H1 (cell line): Measurements from ENCODE around the gene RNF126. TPM values are rescaled to one million over a fixed set of nuclear protein-coding genes. Genes with fewer than 3 reads are reported as not detected.

ENCODE experiments used
- CTCF ChIA-PET: fragments of 300-600 bp; sonication (Branson Sonifier 250); formaldehyde crosslinking; loops from one replicate; lab custom pipeline; 2021; ENCODE audit not compliant: partially characterized antibody; lab: Charles Lee
- POLR2A ChIA-PET: fragments of 300-600 bp; sonication (Branson Sonifier 250); formaldehyde crosslinking; loops from one replicate; lab custom pipeline; 2021; ENCODE audit warnings: inconsistent platforms; ENCODE audit not compliant: partially characterized antibody; lab: Charles Lee
- DNase-seq, 2 experiments: peaks; one replicate each; pipeline versions ENCODE4 v3.0.0 to v3.0.0-alpha.2; 2010 to 2022; ENCODE audit warnings: low spot score in 2 of 2, low read depth in 1 of 2, mixed read lengths in 1 of 2
- FAIRE-seq: peaks from 2 replicates; lab custom pipeline; 2011; peaks lifted over from hg19 to GRCh38; lab: Jason Lieb, UNC
- H2AFZ ChIP-seq: 2 replicates; pipeline ENCODE4 v1.8.1; 2012; ENCODE audit warnings: low read length, inconsistent platforms
- H2AK5ac ChIP-seq: 2 replicates; pipeline ENCODE4 v1.6.1; 2013; ENCODE audit warnings: low read depth, low read length
- H2BK120ac ChIP-seq: replicated peaks from 2 replicates; pipeline ENCODE3; 2013; ENCODE audit warnings: low read depth, low read length, inconsistent platforms
- H2BK12ac ChIP-seq: 2 replicates; pipeline ENCODE4 v1.6.1; 2013; ENCODE audit warnings: low read depth, low read length
- H2BK15ac ChIP-seq: 2 replicates; pipeline ENCODE4 v1.6.1; 2013; ENCODE audit warnings: low read length
- H2BK20ac ChIP-seq: 2 replicates; pipeline ENCODE4 v1.6.1; 2013; ENCODE audit warnings: low read length
- H2BK5ac ChIP-seq: 2 replicates; pipeline ENCODE4 v1.6.1; 2013; ENCODE audit warnings: low read depth, low read length
- H3K14ac ChIP-seq: 2 replicates; pipeline ENCODE4 v1.6.1; 2013; ENCODE audit warnings: inconsistent platforms; ENCODE audit not compliant: insufficient read length
- H3K18ac ChIP-seq: 2 replicates; pipeline ENCODE4 v1.6.1; 2013; ENCODE audit warnings: low read length; ENCODE audit errors: extremely low read depth
- H3K23ac ChIP-seq: 2 replicates; pipeline ENCODE4 v1.6.1; 2013; ENCODE audit warnings: inconsistent platforms; ENCODE audit not compliant: insufficient read length
- H3K23me2 ChIP-seq: 2 replicates; pipeline ENCODE4 v1.6.1; 2013; ENCODE audit warnings: low read depth, low read length
- H3K27ac ChIP-seq: 2 replicates; pipeline ENCODE4 v1.6.1; 2011; ENCODE audit warnings: low read depth, low read length, inconsistent platforms
- H3K27me3 ChIP-seq, 4 experiments: replicated peaks in 1 of 4; 1 replicate in 1 of 4; 2 replicates in 3 of 4; pipeline versions ENCODE4 v1.6.1 to v1.8.1; 2011 to 2013; ENCODE audit warnings: low read length in 3 of 4, mild to moderate bottlenecking in 3 of 4, inconsistent platforms in 2 of 4, mixed read lengths in 2 of 4, moderate library complexity in 1 of 4; ENCODE audit not compliant: control insufficient read depth in 3 of 4, insufficient read depth in 3 of 4; ENCODE audit errors: extremely low read depth in 1 of 4
- H3K36me3 ChIP-seq, 4 experiments: 2 replicates each; pipeline versions ENCODE4 v1.6.1 to v1.8.1; 2011 to 2013; ENCODE audit warnings: mild to moderate bottlenecking in 4 of 4, low read length in 3 of 4, moderate library complexity in 2 of 4, control low read depth in 1 of 4, inconsistent platforms in 1 of 4; ENCODE audit not compliant: insufficient read depth in 4 of 4, control insufficient read depth in 2 of 4
- H3K4ac ChIP-seq: replicated peaks from 2 replicates; pipeline ENCODE3; 2013; ENCODE audit warnings: low read length, low read depth, mixed read lengths, inconsistent platforms; ENCODE audit not compliant: insufficient read length
- H3K4me1 ChIP-seq, 4 experiments: replicated peaks in 1 of 4; 1 replicate in 1 of 4; 2 replicates in 3 of 4; pipeline versions ENCODE4 v1.6.1 to v1.8.1; 2011 to 2013; ENCODE audit warnings: low read length in 3 of 4, inconsistent platforms in 2 of 4, mixed read lengths in 1 of 4; ENCODE audit not compliant: insufficient read depth in 4 of 4, control insufficient read depth in 3 of 4
- H3K4me2 ChIP-seq, 2 experiments: 2 replicates each; pipeline versions ENCODE4 v1.6.1 to v1.8.1; 2011 to 2013; ENCODE audit warnings: low read depth in 2 of 2, low read length in 2 of 2, control low read depth in 1 of 2, inconsistent platforms in 1 of 2, mild to moderate bottlenecking in 1 of 2; ENCODE audit not compliant: insufficient read depth in 1 of 2
- H3K4me3 ChIP-seq, 4 experiments: fragments of 200-600, 300-600 bp in 1 of 4; sonication (generic), shearing (Covaris generic), sonication (Bioruptor Twin) in 1 of 4; 2 replicates each; pipeline versions ENCODE4 v1.5.1 to v1.8.1; 2011 to 2016; ENCODE audit warnings: low read length in 4 of 4, low read depth in 3 of 4, control low read depth in 2 of 4, inconsistent platforms in 2 of 4, mild to moderate bottlenecking in 2 of 4, mixed read lengths in 1 of 4, moderate library complexity in 1 of 4; ENCODE audit not compliant: insufficient read depth in 2 of 4; ENCODE audit errors: extremely low read depth in 1 of 4
- H3K56ac ChIP-seq: replicated peaks from 2 replicates; pipeline ENCODE3; 2013; ENCODE audit warnings: low read depth, mild to moderate bottlenecking, mixed read lengths, low read length, inconsistent platforms; ENCODE audit not compliant: insufficient read length
- H3K79me1 ChIP-seq: 2 replicates; pipeline ENCODE4 v1.6.1; 2013; ENCODE audit warnings: low read depth, low read length, control low read depth
- H3K79me2 ChIP-seq, 2 experiments: 2 replicates each; pipeline versions ENCODE4 v1.6.1 to v1.8.1; 2012 to 2013; ENCODE audit warnings: low read length in 2 of 2, mild to moderate bottlenecking in 2 of 2, inconsistent platforms in 1 of 2; ENCODE audit not compliant: insufficient read depth in 2 of 2, control insufficient read depth in 1 of 2
- H3K9ac ChIP-seq, 4 experiments: replicated peaks in 1 of 4; 1 replicate in 1 of 4; 2 replicates in 3 of 4; pipeline versions ENCODE4 v1.6.1 to v1.8.1; 2011 to 2013; ENCODE audit warnings: low read depth in 3 of 4, low read length in 3 of 4, control low read depth in 2 of 4, mild to moderate bottlenecking in 2 of 4, moderate library complexity in 2 of 4, inconsistent platforms in 1 of 4; ENCODE audit errors: extremely low read depth in 1 of 4
- H3K9me3 ChIP-seq, 2 experiments: 2 replicates each; pipeline versions ENCODE4 v1.6.1 to v1.8.1; 2012 to 2013; ENCODE audit warnings: mild to moderate bottlenecking in 2 of 2, moderate library complexity in 2 of 2, control low read depth in 1 of 2, inconsistent platforms in 1 of 2, low read depth in 1 of 2, low read length in 1 of 2, mixed read lengths in 1 of 2; ENCODE audit not compliant: insufficient read depth in 2 of 2
- H4K20me1 ChIP-seq, 2 experiments: replicated peaks in 1 of 2; 2 replicates each; pipeline versions ENCODE3 to v1.8.1; 2011 to 2013; ENCODE audit warnings: inconsistent platforms in 2 of 2, low read length in 2 of 2, mild to moderate bottlenecking in 1 of 2; ENCODE audit not compliant: insufficient read depth in 2 of 2, control insufficient read depth in 1 of 2
- H4K5ac ChIP-seq: 2 replicates; pipeline ENCODE4 v1.6.1; 2013; ENCODE audit warnings: low read length, low read depth, mixed read lengths, inconsistent platforms; ENCODE audit not compliant: insufficient read length
- H4K8ac ChIP-seq: 2 replicates; pipeline ENCODE4 v1.8.0; 2013; ENCODE audit warnings: mild to moderate bottlenecking, moderate library complexity, low read length, inconsistent platforms; ENCODE audit not compliant: insufficient read depth; ENCODE audit errors: extremely low read depth
- H4K91ac ChIP-seq: replicated peaks from 2 replicates; pipeline ENCODE3; 2013; ENCODE audit warnings: low read length, mixed read lengths, inconsistent platforms; ENCODE audit not compliant: insufficient read length
- BRCA1 ChIP-seq: IDR thresholded peaks from 2 replicates; pipeline ENCODE4 v1.6.1; 2012; ENCODE audit warnings: low read depth, low read length, improper control_type of control experiment
- CHD1 ChIP-seq: IDR thresholded peaks from 2 replicates; pipeline ENCODE4 v1.6.1; 2012; ENCODE audit warnings: low read depth, low read length, improper control_type of control experiment
- CHD2 ChIP-seq: IDR thresholded peaks from 2 replicates; pipeline ENCODE4 v1.6.1; 2012; ENCODE audit warnings: low read length, improper control_type of control experiment
- EGR1 ChIP-seq: IDR thresholded peaks from 2 replicates; pipeline ENCODE4 v1.6.1; 2011; ENCODE audit warnings: low read depth, low read length, borderline replicate concordance
- EP300 ChIP-seq, 2 experiments: IDR thresholded peaks; 1 replicate in 1 of 2; 2 replicates in 1 of 2; pipeline ENCODE4 v1.6.1; 2011 to 2012; ENCODE audit warnings: low read depth in 2 of 2, low read length in 2 of 2, mild to moderate bottlenecking in 2 of 2, borderline replicate concordance in 1 of 2, inconsistent platforms in 1 of 2, moderate library complexity in 1 of 2
- EZH2 ChIP-seq: fragments of 200-600 bp; sonication (generic); IDR thresholded peaks from 2 replicates; pipeline ENCODE4 v1.7.1; 2012; ENCODE audit warnings: low read depth, mild to moderate bottlenecking, moderate library complexity, low read length, inconsistent platforms; ENCODE audit not compliant: severe bottlenecking
- GTF2F1 ChIP-seq: IDR thresholded peaks from 2 replicates; pipeline ENCODE4 v1.6.1; 2012; ENCODE audit warnings: low read depth, low read length, improper control_type of control experiment, borderline replicate concordance
- JUN ChIP-seq: IDR thresholded peaks from 2 replicates; pipeline ENCODE4 v1.6.1; 2011; ENCODE audit warnings: low read depth, mild to moderate bottlenecking, improper control_type of control experiment, low read length
- KDM1A ChIP-seq: fragments of 200-600, 300-600 bp; sonication (generic); IDR thresholded peaks from 2 replicates; pipeline ENCODE4 v1.7.1; 2016; ENCODE audit warnings: mild to moderate bottlenecking, low read length, borderline replicate concordance
- SAP30 ChIP-seq: fragments of 300-600 bp; sonication (generic); IDR thresholded peaks from 2 replicates; pipeline ENCODE4 v1.7.1; 2012; ENCODE audit warnings: low read length, moderate library complexity, mild to moderate bottlenecking, inconsistent platforms; ENCODE audit not compliant: insufficient read depth, insufficient replicate concordance
- SUZ12 ChIP-seq: fragments of 200-600 bp; sonication (generic); IDR thresholded peaks from 2 replicates; pipeline ENCODE4 v1.6.1; 2012; ENCODE audit warnings: mild to moderate bottlenecking, inconsistent platforms, low read length, moderate library complexity, mixed read lengths
- YY1 ChIP-seq: IDR thresholded peaks from 2 replicates; pipeline ENCODE4 v1.6.1; 2011; ENCODE audit warnings: low read depth, mild to moderate bottlenecking, low read length
- WGBS, 2 experiments: shearing (Covaris generic) in 1 of 2; methylation state at CpG; one replicate each; pipeline versions ENCODE4 v1.1.6 to v1.1.7; 2013 to 2015; ENCODE audit warnings: low lambda C conversion rate in 2 of 2, mixed read lengths in 2 of 2, inconsistent platforms in 1 of 2, low coverage in 1 of 2, missing lambda C conversion rate in 1 of 2; ENCODE audit not compliant: insufficient replicate concordance in 2 of 2, insufficient coverage in 1 of 2, insufficient read length in 1 of 2; ENCODE audit errors: extremely low coverage in 1 of 2, missing lambda C conversion rate in 1 of 2; 5-methylcytosine and 5-hydroxymethylcytosine counted together
- polyA plus RNA-seq, 7 experiments: library from polyadenylated mRNA; depleted of rRNA in 3 of 7; stranded (reverse) in 5 of 7; unstranded in 2 of 7; fragments of >200 nt in 5 of 7; fragments of 200-250 nt in 2 of 7; gene quantifications; 1 replicate in 5 of 7; 2 replicates in 1 of 7; 4 replicates in 1 of 7; pipeline versions ENCODE4 v1.2.1 to v1.2.3, GENCODE V29; 2011 to 2013; ENCODE audit warnings: missing spikeins in 2 of 7, mixed read lengths in 2 of 7
- total RNA-seq: library from RNA; stranded (reverse); fragmentation: NEBNext Ultra II Directional; extraction: Animal tissue kit (Norgen Biotek cat#: 25700); gene quantifications from 2 replicates; pipeline ENCODE4 v1.2.1, GENCODE V29; 2021

Gene RNF126
- total and polyA plus RNA-seq, 2 of the 8 experiments (the other 6 are each of a cell fraction or from before 2014, with no cell fraction given) = 21.8 to 68.0 TPM

DNA sequence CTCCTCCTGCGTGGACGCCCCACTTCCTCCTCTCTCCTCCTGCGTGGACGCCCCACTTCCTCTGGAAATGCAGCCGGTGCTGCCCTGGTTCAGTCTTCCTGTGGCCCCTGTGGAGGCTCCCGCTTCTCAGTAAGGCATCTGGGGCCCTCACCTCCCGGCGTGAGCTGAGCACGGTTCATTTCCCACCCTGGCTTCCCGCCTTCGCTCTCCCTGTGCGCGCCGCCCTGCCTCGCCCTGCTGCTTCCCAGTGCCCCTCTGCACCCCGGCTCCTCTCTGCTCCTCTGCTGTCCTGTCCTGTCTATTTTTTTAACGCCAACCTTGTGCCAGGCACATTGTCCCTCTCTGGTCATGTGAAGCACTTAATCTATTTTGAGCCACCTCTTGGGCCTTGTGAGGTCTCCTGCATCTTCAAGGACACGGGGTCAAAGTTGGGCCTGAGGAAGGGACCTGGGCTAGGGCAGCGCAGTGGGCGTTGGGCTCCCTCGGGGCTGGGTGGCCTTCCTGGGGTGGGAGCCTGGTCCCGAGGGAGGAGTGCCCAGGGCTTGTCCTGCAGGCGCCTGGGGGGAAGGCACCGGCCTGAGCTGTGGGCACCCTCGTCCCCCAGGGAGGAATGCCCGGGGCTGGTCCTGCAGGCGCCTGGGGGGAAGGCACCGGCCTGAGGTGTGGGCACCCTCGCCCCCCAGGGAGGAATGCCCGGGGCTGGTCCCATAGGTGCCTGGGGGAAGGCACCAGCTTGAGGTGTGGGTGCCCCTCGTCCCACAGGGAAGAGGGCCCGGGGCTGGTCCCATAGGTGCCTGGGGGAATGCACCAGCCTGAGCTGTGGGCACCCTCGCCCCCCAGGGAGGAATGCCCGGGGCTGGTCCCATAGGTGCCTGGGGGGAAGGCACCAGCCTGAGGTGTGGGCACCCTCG, 60.4 kb downstream of the RNF126 start:
- Histone ChIP-seq H2BK20ac (no peak overlapping the region), H3K4me2 (no peak overlapping the region), H2BK5ac (no peak overlapping the region), H3K79me2 (no peaks in the 10 kb centered on the region), H3K36me3 (no peaks in the 10 kb centered on the region), H3K79me1 (no peaks in the 10 kb centered on the region; the same call in 1 of the 2 replicates), H2BK15ac (no peak overlapping the region), H2AK5ac (no peak overlapping the region), H4K5ac (no peak overlapping the region), H3K4ac (no peak overlapping the region), H2AFZ (no peak overlapping the region), H3K27me3 (no peaks in the 10 kb centered on the region), H3K27ac (no peak overlapping the region), H3K9me3 (peaks cover 0 to 30% of the 10 kb centered on the region in 2 experiments; a peak in 1 of 4 replicates), H3K23me2 (no peaks in the 10 kb centered on the region), H3K4me1 (no peaks in the 10 kb centered on the region), H3K18ac (no peak overlapping the region), H3K4me3 (no peak overlapping the region), H4K20me1 (no peaks in the 10 kb centered on the region), H2BK12ac (no peak overlapping the region), H4K8ac (no peak overlapping the region), H3K9ac (no peak overlapping the region), H3K56ac (no peak overlapping the region), H2BK120ac (no peak overlapping the region), H3K14ac (no peak overlapping the region), H3K23ac (no peak overlapping the region), H4K91ac (no peak overlapping the region)
- ChIA-PET POLR2A (no interaction called here), CTCF (interaction anchor here (0.6 kb wide), 1 partner anchor 10 kb away, joined by 4 read pairs; no protein-coding TSS in a partner anchor)
- 93% methylated on average over 20 of the region's 35 CpGs; no CpG with 5 or more reads in 1 of the 2 experiments for WGBS, 2 experiments
- DNase-seq = no peak
- no peak for FAIRE-seq
- no peak for TF ChIP-seq JUN
- TF ChIP-seq EGR1 = no peak
- TF ChIP-seq KDM1A = no peak
- TF ChIP-seq EZH2 = no peak
- no peak for TF ChIP-seq EP300 (IDR thresholded peaks at IDR 0.05; ENCODE audit: borderline replicate concordance in 1 of 2, low read depth in 2 of 2, low read length in 2 of 2)
- TF ChIP-seq CHD2 = no peak
- no peak for TF ChIP-seq CHD1
- TF ChIP-seq BRCA1 = no peak
- TF ChIP-seq SAP30 = no peak
- no peak for TF ChIP-seq YY1
- TF ChIP-seq SUZ12 = no peak
- no peak for TF ChIP-seq GTF2F1
